ENCODE results near the gene RAB40B.

Gene RAB40B

DNA sequence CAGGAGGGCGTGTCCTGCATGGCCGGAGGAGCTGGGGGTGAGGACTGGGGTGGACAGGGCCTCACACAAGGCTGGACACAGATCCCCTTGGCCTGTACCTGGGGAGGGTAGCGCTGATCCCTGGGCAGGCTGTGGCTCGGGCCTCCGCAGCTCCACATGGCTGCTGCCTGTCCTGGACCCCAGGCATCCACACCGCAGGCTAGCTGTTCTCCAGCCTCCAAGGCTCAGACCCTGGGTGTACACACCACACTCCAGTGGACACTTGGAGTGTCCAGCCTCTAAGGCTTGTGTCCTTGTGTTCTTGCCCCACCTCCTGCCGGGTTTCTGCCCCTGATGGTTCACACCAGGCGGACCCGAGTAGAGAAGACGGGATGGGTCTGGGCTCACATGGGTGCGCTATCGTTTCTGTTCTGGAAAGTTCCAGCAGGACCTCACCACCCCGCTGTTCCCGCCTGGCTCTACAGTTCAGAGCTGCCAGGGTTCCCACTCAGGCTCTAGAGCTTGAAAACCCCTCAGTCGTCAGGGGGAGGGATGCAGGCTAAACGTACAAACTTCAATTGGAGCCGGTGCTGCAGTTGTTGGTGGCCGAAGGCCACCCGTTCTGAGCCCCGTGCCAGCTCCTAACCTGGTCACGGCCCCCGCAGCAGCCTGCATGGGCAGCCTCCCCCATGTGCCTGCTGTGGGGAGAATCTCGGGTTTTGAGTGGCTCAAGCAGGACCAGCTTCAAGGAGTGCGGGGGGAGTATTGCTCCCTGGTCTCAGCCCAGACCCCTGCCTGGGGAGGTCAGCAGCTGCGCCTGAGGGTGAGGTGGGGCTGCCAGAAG lies 11.4 kb upstream of the RAB40B start:
- Histone ChIP-seq H3K36me3 (replicated peaks) (no peaks in the 10 kb centered on the region), H3K27ac (no peak overlapping the region), H3K27me3 (replicated peaks) (no peaks in the 10 kb centered on the region), H3K4me3 (ENCODE audit: low read depth, low read length) (no peak overlapping the region)
- DNase-seq = no peak
- TF ChIP-seq CTCF (IDR thresholded peaks at IDR 0.05; ENCODE audit: low read depth, low read length, missing control alignments) = no peak
- in situ Hi-C loops (cut with HindIII; ENCODE audit: low pct_ligation_motif_present, low sequenced_read_pairs) = no loop called here

DNA sequence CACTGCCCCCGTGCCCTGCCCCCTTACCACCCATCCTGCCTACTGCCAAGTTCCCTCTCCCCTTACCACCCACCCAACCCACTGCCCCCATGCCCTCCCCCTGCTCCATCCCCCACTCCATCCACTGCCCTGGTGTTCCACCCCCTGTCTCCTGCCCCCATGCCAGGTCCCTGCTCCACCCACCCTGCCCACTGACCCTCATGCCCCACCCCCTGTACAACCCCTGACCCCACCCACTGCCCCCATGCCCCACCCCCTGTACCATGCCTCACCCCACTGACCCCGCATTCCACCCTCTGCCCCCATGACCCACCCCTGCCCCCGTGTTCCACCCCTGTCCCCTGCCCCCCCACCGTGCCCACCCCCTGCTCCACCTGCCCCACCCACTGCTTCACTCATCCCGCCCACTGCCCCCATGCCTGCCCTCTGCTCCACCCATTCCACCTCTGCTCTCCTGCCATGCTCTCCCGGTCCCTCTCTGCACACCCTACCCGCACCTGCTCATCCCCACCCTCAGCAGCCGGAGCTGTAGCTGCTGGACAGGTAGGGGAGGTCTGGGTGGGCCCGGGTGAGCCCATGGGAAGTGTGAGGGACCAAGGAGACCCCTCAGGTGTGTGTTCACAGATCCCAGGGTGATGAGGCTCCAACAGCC lies 10.7 kb upstream of the RAB40B start:
- in situ Hi-C loops (cut with HindIII; ENCODE audit: low pct_ligation_motif_present, low sequenced_read_pairs) = no loop called here
- Histone ChIP-seq H3K27me3 (replicated peaks) (no peaks in the 10 kb centered on the region), H3K27ac (no peak overlapping the region), H3K4me3 (ENCODE audit: low read depth, low read length) (no peak overlapping the region), H3K36me3 (replicated peaks) (no peaks in the 10 kb centered on the region)
- TF ChIP-seq CTCF (IDR thresholded peaks at IDR 0.05; ENCODE audit: low read depth, low read length, missing control alignments) = no peak
- DNase-seq = no peak

GRCh38 chr17:82705756-82706155 lies 7.3 kb upstream of the RAB40B start:
- DNase-seq = no peak
- in situ Hi-C loops (cut with HindIII; ENCODE audit: low pct_ligation_motif_present, low sequenced_read_pairs) = no loop called here
- H3K4me3 ChIP-seq (ENCODE audit: low read depth, low read length) = no peak overlapping the region
- no peak for TF ChIP-seq CTCF (IDR thresholded peaks at IDR 0.05; ENCODE audit: low read depth, low read length, missing control alignments)
- no peak overlapping the region for H3K27ac ChIP-seq
- H3K27me3 ChIP-seq (replicated peaks) = no peaks in the 10 kb centered on the region
- no peaks in the 10 kb centered on the region for H3K36me3 ChIP-seq (replicated peaks)

GRCh38 chr17:82704886-82705285 lies 6.4 kb upstream of the RAB40B start:
- in situ Hi-C loops (cut with HindIII; ENCODE audit: low pct_ligation_motif_present, low sequenced_read_pairs) = no loop called here
- Histone ChIP-seq H3K4me3 (ENCODE audit: low read depth, low read length) (no peak overlapping the region), H3K27me3 (replicated peaks) (no peaks in the 10 kb centered on the region), H3K36me3 (replicated peaks) (no peaks in the 10 kb centered on the region), H3K27ac (no peak overlapping the region)
- DNase-seq = no peak
- TF ChIP-seq CTCF (IDR thresholded peaks at IDR 0.05; ENCODE audit: low read depth, low read length, missing control alignments) = no peak

GRCh38 chr17:82703935-82704865 lies 5.7 kb upstream of the RAB40B start:
- Histone ChIP-seq H3K27ac (no peak overlapping the region), H3K27me3 (replicated peaks) (no peaks in the 10 kb centered on the region), H3K4me3 (ENCODE audit: low read depth, low read length) (no peak overlapping the region), H3K36me3 (replicated peaks) (no peaks in the 10 kb centered on the region)
- DNase-seq = no peak
- in situ Hi-C loops (cut with HindIII; ENCODE audit: low pct_ligation_motif_present, low sequenced_read_pairs) = no loop called here
- no peak for TF ChIP-seq CTCF (IDR thresholded peaks at IDR 0.05; ENCODE audit: low read depth, low read length, missing control alignments)

Measured in brain microvascular endothelial cell (primary cell).